Endodermal cell (in vitro differentiated cells): ENCODE measurements around the gene TSPAN11. TPM values are rescaled to one million over a fixed set of nuclear protein-coding genes. Genes with fewer than 3 reads are reported as not detected.
A peak's percentile ranks its signal among the peaks of the same experiment; 100 is the strongest.

Experiments
- DNase-seq: peaks from one replicate; pipeline ENCODE4 v3.0.0-alpha.2; 2017
- H3K27ac ChIP-seq: 2 replicates; pipeline ENCODE4 v1.5.1; 2013; ENCODE audit warnings: mild to moderate bottlenecking, low read depth, low read length, moderate library complexity
- H3K27me3 ChIP-seq: 2 replicates; pipeline ENCODE4 v1.6.1; 2013; ENCODE audit warnings: mild to moderate bottlenecking, low read length, moderate library complexity; ENCODE audit not compliant: insufficient read depth, control insufficient read depth, poor library complexity, severe bottlenecking
- H3K36me3 ChIP-seq: 2 replicates; pipeline ENCODE4 v1.7.0; 2013; ENCODE audit warnings: mild to moderate bottlenecking, low read length, moderate library complexity; ENCODE audit not compliant: control insufficient read depth, insufficient read depth
- H3K4me1 ChIP-seq: one replicate; pipeline ENCODE4 v1.7.0; 2013; ENCODE audit warnings: low read length; ENCODE audit not compliant: control insufficient read depth, insufficient read depth
- H3K4me3 ChIP-seq: 2 replicates; pipeline ENCODE4 v1.5.1; 2013; ENCODE audit warnings: mild to moderate bottlenecking, low read length, moderate library complexity
- H3K9ac ChIP-seq: 2 replicates; pipeline ENCODE4 v1.6.1; 2013; ENCODE audit warnings: mild to moderate bottlenecking, low read length, moderate library complexity; ENCODE audit not compliant: poor library complexity, severe bottlenecking; ENCODE audit errors: extremely low read depth
- H3K9me3 ChIP-seq: 2 replicates; pipeline ENCODE4 v1.6.1; 2013; ENCODE audit warnings: mild to moderate bottlenecking, low read length, moderate library complexity; ENCODE audit not compliant: control insufficient read depth
- H3K27ac Mint-ChIP-seq: 2 replicates; pipeline ENCODE4 v1.8.0; 2020; ENCODE audit warnings: mixed read lengths
- H3K27me3 Mint-ChIP-seq: 2 replicates; pipeline ENCODE4 v1.8.0; 2021; ENCODE audit warnings: mild to moderate bottlenecking, mixed read lengths; ENCODE audit not compliant: insufficient read depth
- H3K36me3 Mint-ChIP-seq: 2 replicates; pipeline ENCODE4 v1.8.0; 2020; ENCODE audit warnings: low read depth, mixed read lengths
- H3K4me1 Mint-ChIP-seq: 2 replicates; pipeline ENCODE4 v1.8.0; 2020; ENCODE audit warnings: mixed read lengths
- H3K4me3 Mint-ChIP-seq: 2 replicates; pipeline ENCODE4 v1.8.0; 2020; ENCODE audit warnings: mild to moderate bottlenecking, moderate library complexity, mixed read lengths
- H3K9me3 Mint-ChIP-seq: 2 replicates; pipeline ENCODE4 v1.8.0; 2020; ENCODE audit warnings: mild to moderate bottlenecking, mixed read lengths
- WGBS, 2 experiments: methylation state at CpG; one replicate each; pipeline versions ENCODE4 v1.1.5 to v1.1.7; 2013; ENCODE audit warnings: missing lambda C conversion rate in 2 of 2, mixed read lengths in 1 of 2; ENCODE audit not compliant: insufficient coverage in 1 of 2, insufficient read length in 1 of 2; 5-methylcytosine and 5-hydroxymethylcytosine counted together
- total RNA-seq, 2 donors: library from RNA; stranded (reverse); fragmentation: NEBNext Ultra II Directional in 1 of 2; extraction: Animal tissue kit (Norgen Biotek cat#: 25700) in 1 of 2; gene quantifications; 2 replicates in 1 of 2; 3 replicates in 1 of 2; pipeline ENCODE4 v1.2.1, GENCODE V29; 2021
- TF ChIP-seq, protein P1 (sequence below): fragments of 200-600 bp; sonication (generic); conservative IDR thresholded peaks from 2 replicates; pipeline ENCODE4 v1.5.0; 2021; ENCODE audit warnings: antibody characterized with exemption, mild to moderate bottlenecking

The TSPAN11 gene
- total RNA-seq, 2 donors from 2014 or later: 0.20 to 3.6 TPM

DNA sequence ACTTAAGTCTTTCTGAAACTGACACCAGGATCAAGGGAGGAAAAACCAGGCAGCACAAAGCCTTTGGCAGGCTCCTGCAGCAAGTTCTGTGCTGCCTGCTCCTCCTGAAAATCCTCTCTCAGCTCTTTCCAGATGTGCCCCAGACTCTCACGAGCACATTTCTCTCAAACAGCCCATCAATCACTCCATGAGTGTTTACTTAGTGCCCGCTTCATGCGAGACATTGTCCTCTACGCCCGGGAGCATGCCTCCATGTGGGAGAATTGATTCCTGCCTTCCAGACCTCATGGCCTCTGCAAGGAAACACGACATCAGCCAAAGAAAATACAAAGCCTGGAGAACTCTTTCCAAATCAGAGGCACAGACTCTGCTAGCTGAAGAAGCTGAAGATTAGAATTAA is 46.5 kb upstream of the TSPAN11 start:
- H3K4me1 ChIP-seq: no peaks in the 10 kb centered on the region
- WGBS, 2 experiments: 76 to 81% methylated on average over 6 of the region's 6 CpGs
- H3K4me3 ChIP-seq: no peak overlapping the region
- H3K36me3 Mint-ChIP-seq: no peaks in the 10 kb centered on the region
- no peak overlapping the region for H3K27ac Mint-ChIP-seq
- TF ChIP-seq, protein P1, sequence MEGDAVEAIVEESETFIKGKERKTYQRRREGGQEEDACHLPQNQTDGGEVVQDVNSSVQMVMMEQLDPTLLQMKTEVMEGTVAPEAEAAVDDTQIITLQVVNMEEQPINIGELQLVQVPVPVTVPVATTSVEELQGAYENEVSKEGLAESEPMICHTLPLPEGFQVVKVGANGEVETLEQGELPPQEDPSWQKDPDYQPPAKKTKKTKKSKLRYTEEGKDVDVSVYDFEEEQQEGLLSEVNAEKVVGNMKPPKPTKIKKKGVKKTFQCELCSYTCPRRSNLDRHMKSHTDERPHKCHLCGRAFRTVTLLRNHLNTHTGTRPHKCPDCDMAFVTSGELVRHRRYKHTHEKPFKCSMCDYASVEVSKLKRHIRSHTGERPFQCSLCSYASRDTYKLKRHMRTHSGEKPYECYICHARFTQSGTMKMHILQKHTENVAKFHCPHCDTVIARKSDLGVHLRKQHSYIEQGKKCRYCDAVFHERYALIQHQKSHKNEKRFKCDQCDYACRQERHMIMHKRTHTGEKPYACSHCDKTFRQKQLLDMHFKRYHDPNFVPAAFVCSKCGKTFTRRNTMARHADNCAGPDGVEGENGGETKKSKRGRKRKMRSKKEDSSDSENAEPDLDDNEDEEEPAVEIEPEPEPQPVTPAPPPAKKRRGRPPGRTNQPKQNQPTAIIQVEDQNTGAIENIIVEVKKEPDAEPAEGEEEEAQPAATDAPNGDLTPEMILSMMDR: no peak
- H3K36me3 ChIP-seq: no peaks in the 10 kb centered on the region
- H3K27me3 Mint-ChIP-seq: peaks cover 22% of the 10 kb centered on the region
- H3K9me3 Mint-ChIP-seq: no peaks in the 10 kb centered on the region
- peaks cover 10% of the 10 kb centered on the region for H3K27me3 ChIP-seq
- peaks cover 2% of the 10 kb centered on the region for H3K4me1 Mint-ChIP-seq
- no peak overlapping the region for H3K9ac ChIP-seq
- H3K4me3 Mint-ChIP-seq: no peak overlapping the region
- no peak overlapping the region for H3K27ac ChIP-seq
- H3K9me3 ChIP-seq: no peaks in the 10 kb centered on the region
- DNase-seq: no peak

DNA sequence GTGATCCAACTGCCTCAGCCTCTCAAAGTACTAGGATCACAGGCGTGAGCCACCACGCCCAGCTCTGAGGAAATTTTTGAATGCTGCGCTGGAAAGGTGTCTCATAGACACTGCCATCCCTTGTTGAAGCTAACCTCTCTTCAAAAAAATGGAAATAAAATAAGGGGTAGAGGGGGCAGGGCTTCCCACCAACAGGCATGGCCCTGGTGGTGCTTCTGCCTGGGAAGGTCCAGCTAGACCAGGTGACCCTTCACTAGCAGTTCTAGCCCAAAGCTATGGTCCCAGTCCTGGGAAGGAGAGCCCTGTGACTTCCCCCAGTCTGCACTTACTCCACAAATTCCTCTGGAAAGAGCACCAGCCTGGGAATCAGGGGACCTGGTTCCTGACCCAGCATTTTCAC is 45.7 kb upstream of the TSPAN11 start:
- Histone ChIP-seq H3K4me1 (no peaks in the 10 kb centered on the region), H3K36me3 (no peaks in the 10 kb centered on the region), H3K4me3 (no peak overlapping the region), H3K27me3 (peaks cover 10% of the 10 kb centered on the region), H3K9ac (no peak overlapping the region), H3K9me3 (no peaks in the 10 kb centered on the region), H3K27ac (no peak overlapping the region)
- 74 to 86% methylated on average over 3 of the region's 3 CpGs for WGBS, 2 experiments
- H3K4me1 Mint-ChIP-seq: no peaks in the 10 kb centered on the region
- H3K4me3 Mint-ChIP-seq: no peak overlapping the region
- TF ChIP-seq, protein P1: no peak
- no peak for DNase-seq
- peaks cover 22% of the 10 kb centered on the region for H3K27me3 Mint-ChIP-seq
- H3K27ac Mint-ChIP-seq: no peak overlapping the region
- no peaks in the 10 kb centered on the region for H3K36me3 Mint-ChIP-seq
- H3K9me3 Mint-ChIP-seq: peaks cover under 1% of the 10 kb centered on the region

DNA sequence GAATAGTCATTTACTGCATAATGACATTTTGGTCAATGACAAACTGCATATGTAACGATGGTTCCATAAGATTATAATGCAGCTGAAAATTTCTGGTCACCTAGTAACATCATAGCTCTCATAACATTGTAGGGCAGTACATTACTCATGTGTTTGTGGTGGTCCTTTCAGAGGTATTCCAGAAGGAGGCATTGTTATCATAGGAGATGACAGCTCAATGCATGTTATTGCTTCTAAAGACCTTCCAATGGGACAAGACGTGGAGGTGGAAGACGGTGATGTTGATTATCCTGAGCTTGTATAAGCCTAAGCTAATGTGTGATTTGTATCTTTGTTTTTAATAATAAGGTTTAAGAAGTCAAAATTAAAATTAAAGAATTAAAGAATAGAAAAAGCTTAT is 43.8 kb upstream of the TSPAN11 start:
- H3K4me3 ChIP-seq: no peak overlapping the region
- H3K27me3 Mint-ChIP-seq: peaks cover 23% of the 10 kb centered on the region
- WGBS, 2 experiments: 75 to 94% methylated on average over 2 to 3 of the region's 3 CpGs
- H3K9ac ChIP-seq: no peak overlapping the region
- peaks cover 19% of the 10 kb centered on the region for H3K9me3 Mint-ChIP-seq
- H3K27ac ChIP-seq: no peak overlapping the region
- DNase-seq: no peak
- TF ChIP-seq, protein P1: peak; percentile 54
- peaks cover 10% of the 10 kb centered on the region for H3K27me3 ChIP-seq
- no peak overlapping the region for H3K27ac Mint-ChIP-seq
- H3K36me3 ChIP-seq: no peaks in the 10 kb centered on the region
- no peak overlapping the region for H3K4me3 Mint-ChIP-seq
- H3K36me3 Mint-ChIP-seq: no peaks in the 10 kb centered on the region
- H3K4me1 Mint-ChIP-seq: no peaks in the 10 kb centered on the region
- H3K4me1 ChIP-seq: no peaks in the 10 kb centered on the region
- H3K9me3 ChIP-seq: peaks cover 17% of the 10 kb centered on the region
